Thyroid gland (tissue), 4 donors: ENCODE measurements around the gene NDP. TPM values are rescaled to one million over a fixed set of nuclear protein-coding genes. Genes with fewer than 3 reads are reported as not detected.

ENCODE experiments used
- DNase-seq, 2 donors: peaks; one replicate each; pipeline ENCODE4 v3.0.0-alpha.2; 2019
- H3K27ac ChIP-seq, 3 donors: fragments of 200-600 bp; sonication (generic); 1 replicate in 2 of 3; 2 replicates in 1 of 3; pipeline ENCODE4 v1.5.1; 2016 to 2019; ENCODE audit warnings: mild to moderate bottlenecking in 1 of 3, moderate library complexity in 1 of 3
- H3K27me3 ChIP-seq: fragments of 200-600 bp; sonication (generic); one replicate; pipeline ENCODE4 v1.5.1; 2019
- H3K36me3 ChIP-seq, 2 donors: fragments of 200-600 bp; sonication (generic); one replicate each; pipeline ENCODE4 v1.5.1; 2016 to 2019
- H3K4me1 ChIP-seq, 2 donors: fragments of 200-600 bp; sonication (generic); one replicate each; pipeline ENCODE4 v1.5.1; 2017 to 2019
- H3K4me3 ChIP-seq, 3 donors: fragments of 200-600 bp; sonication (generic); replicated peaks in 1 of 3; 1 replicate in 2 of 3; 2 replicates in 1 of 3; pipeline ENCODE4 v1.5.1; 2016; ENCODE audit warnings: mild to moderate bottlenecking in 1 of 3
- H3K9me3 ChIP-seq: fragments of 200-600 bp; sonication (generic); one replicate; pipeline ENCODE4 v1.5.1; 2017
- CTCF ChIP-seq, 6 experiments: fragments of 200-600 bp in 3 of 6; fragments of 450-650 bp in 3 of 6; sonication (generic) in 3 of 6; IDR thresholded peaks; one replicate each; pipeline ENCODE4 v1.5.1; 2016 to 2019; ENCODE audit warnings: antibody characterized with exemption in 6 of 6, mild to moderate bottlenecking in 2 of 6, inconsistent platforms in 1 of 6, moderate library complexity in 1 of 6
- POLR2A ChIP-seq, 2 donors: fragments of 450-650 bp; IDR thresholded peaks; one replicate each; pipeline ENCODE4 v1.6.1; 2017; ENCODE audit warnings: antibody characterized with exemption in 2 of 2, mild to moderate bottlenecking in 2 of 2, moderate library complexity in 1 of 2
- WGBS, 2 donors: methylation state at CpG; one replicate each; pipeline ENCODE4 v1.1.5; 2017; 5-methylcytosine and 5-hydroxymethylcytosine counted together
- intact Hi-C: fragments of 100-400 bp; cut with DNase I; formaldehyde crosslinking; loops from one replicate; pipeline ENCODE4 v1.15.1; 2023
- total RNA-seq, 4 donors: library from RNA; depleted of rRNA; stranded (reverse); fragments of >200 nt; gene quantifications; one replicate each; pipeline ENCODE4 v1.2.3, GENCODE V29; 2016

Gene NDP
- total RNA-seq, 4 donors from 2014 or later: 0.22 to 0.81 TPM; not detected in 2

DNA sequence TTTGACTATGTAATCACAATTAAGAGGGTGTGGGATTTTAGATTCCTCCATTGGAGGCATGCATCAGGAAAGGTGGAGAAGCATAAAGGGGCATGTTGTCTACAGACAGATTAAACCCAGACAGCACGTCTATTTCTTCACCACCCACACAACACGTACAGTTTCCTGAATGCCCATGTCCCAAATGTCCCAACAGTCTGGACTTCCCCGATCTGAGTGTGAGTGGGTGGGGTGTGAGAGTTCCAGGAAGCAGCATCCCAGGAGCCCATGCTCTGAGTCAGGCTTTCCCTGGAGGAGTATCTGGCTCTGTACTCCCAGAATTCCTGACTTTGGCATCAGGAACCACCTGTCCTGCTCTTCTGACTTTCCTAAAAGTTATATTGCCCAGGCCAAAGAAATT is 30.8 kb upstream of the NDP start:
- WGBS, 2 donors: 50 to 86% methylated on average over 3 of the region's 3 CpGs
- TF ChIP-seq POLR2A (IDR thresholded peaks at IDR 0.05): no peak
- no peak for TF ChIP-seq CTCF (IDR thresholded peaks at IDR 0.05)
- Histone ChIP-seq H3K9me3 (no peaks in the 10 kb centered on the region), H3K36me3 (no peaks in the 10 kb centered on the region), H3K27me3 (no peaks in the 10 kb centered on the region), H3K4me1 (no peaks in the 10 kb centered on the region), H3K27ac (no peak overlapping the region), H3K4me3 (no peak overlapping the region)
- DNase-seq: no peak
- intact Hi-C loops: no loop called here

DNA sequence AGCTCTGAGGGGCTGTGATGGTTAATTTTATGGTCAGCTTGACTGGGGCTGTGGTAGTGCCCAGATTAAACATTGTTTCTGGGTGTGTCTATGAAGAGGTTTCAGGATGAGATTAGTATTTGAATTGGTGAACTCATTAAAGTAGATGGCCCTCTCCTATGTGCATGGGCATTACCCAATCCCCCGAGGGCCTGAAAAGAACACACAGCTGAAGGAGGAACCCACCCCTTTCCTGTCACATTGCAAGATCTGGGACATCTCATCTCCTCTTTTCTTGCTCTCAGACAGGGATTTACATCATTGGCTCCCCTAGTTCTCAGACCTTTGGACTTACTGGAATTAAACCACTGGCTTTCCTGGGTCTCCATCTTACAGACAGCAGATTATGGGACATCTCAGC is 29.4 kb upstream of the NDP start:
- intact Hi-C loops: no loop called here
- Histone ChIP-seq H3K9me3 (no peaks in the 10 kb centered on the region), H3K4me1 (no peaks in the 10 kb centered on the region), H3K27me3 (no peaks in the 10 kb centered on the region), H3K4me3 (no peak overlapping the region), H3K27ac (no peak overlapping the region), H3K36me3 (no peaks in the 10 kb centered on the region)
- no peak for DNase-seq
- no peak for TF ChIP-seq CTCF (IDR thresholded peaks at IDR 0.05)
- TF ChIP-seq POLR2A (IDR thresholded peaks at IDR 0.05): no peak
- 38 to 86% methylated on average over 1 of the region's 1 CpG for WGBS, 2 donors

DNA sequence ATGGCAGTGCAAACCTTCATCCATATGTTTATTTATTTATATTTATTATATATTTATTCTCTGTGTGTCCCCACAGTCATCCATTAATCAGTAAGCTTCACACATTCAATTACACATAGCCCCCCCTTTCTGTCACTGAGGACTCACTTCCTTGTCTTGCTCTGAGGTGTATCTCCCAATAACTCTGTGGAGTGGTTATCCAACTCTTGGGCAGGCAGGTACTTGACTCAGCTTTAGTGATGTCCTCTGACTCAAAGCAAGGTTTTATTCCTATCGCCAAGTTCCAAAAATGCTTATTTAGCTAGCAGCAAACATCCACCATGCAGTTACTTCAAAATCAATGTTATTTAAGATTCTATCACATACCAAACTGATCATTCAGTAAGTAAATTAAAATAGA is 25.2 kb upstream of the NDP start:
- H3K4me1 ChIP-seq: no peaks in the 10 kb centered on the region
- H3K9me3 ChIP-seq: no peaks in the 10 kb centered on the region
- no peak overlapping the region for H3K27ac ChIP-seq
- no peak overlapping the region for H3K4me3 ChIP-seq
- no peaks in the 10 kb centered on the region for H3K27me3 ChIP-seq
- H3K36me3 ChIP-seq: no peaks in the 10 kb centered on the region
- no peak for DNase-seq
- intact Hi-C loops: no loop called here
- 91 to 100% methylated on average over 1 of the region's 1 CpG for WGBS, 2 donors
- TF ChIP-seq CTCF (IDR thresholded peaks at IDR 0.05) (no peak), POLR2A (IDR thresholded peaks at IDR 0.05) (no peak)

DNA sequence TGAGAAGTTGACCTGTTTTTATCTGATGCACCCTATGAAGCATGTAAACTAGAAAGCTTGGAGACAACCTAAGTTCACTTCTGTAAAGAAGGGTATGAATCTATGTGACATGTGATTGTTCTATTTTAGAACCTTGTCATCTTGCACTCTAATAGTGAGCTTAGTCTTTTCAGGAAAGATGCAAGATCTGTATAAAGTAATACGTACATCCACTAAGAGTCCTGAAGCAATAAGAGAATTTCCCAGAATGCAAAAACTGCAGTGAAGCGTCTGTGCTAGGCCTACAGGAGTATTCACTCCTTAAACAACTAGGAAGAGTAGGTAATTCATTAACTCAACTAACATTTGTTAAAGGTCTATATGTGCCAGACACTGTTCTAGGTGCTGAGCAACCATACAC is 23.3 kb upstream of the NDP start:
- no peaks in the 10 kb centered on the region for H3K27me3 ChIP-seq
- H3K36me3 ChIP-seq: no peaks in the 10 kb centered on the region
- TF ChIP-seq CTCF (IDR thresholded peaks at IDR 0.05) (no peak), POLR2A (IDR thresholded peaks at IDR 0.05) (no peak)
- WGBS, 2 donors: 88 to 100% methylated on average over 2 of the region's 2 CpGs
- DNase-seq: no peak
- H3K4me3 ChIP-seq: no peak overlapping the region
- intact Hi-C loops: no loop called here
- H3K4me1 ChIP-seq: no peaks in the 10 kb centered on the region
- H3K9me3 ChIP-seq: no peaks in the 10 kb centered on the region
- no peak overlapping the region for H3K27ac ChIP-seq

DNA sequence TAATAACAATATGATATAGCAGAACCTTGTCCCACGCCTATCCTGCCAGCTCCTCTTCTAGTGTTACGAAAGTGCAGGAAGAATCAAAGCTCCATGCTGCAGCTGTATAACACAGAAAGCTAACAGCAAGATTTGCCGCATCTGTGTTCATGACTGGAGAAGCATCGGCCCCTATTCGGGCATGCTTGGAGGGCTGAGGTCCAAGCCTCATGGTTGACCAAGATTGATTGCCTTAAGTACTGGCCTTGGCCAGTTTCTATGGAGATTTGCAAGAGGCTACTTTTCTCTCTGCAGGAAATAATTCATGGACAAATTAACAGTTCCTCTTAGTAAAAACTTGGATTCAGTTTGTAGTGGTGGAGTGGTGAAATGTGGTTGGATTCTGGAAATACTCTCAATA is 12.9 kb upstream of the NDP start:
- intact Hi-C loops: no loop called here
- Histone ChIP-seq H3K27ac (no peak overlapping the region), H3K9me3 (no peaks in the 10 kb centered on the region), H3K27me3 (no peaks in the 10 kb centered on the region), H3K36me3 (no peaks in the 10 kb centered on the region), H3K4me1 (no peaks in the 10 kb centered on the region), H3K4me3 (no peak overlapping the region)
- WGBS, 2 donors: 86 to 100% methylated on average over 1 to 3 of the region's 5 CpGs
- TF ChIP-seq CTCF (IDR thresholded peaks at IDR 0.05) (no peak), POLR2A (IDR thresholded peaks at IDR 0.05) (no peak)
- DNase-seq: no peak
